Liver (tissue), 9 donors: ENCODE measurements around the gene DCTN3. TPM values are rescaled to one million over a fixed set of nuclear protein-coding genes. Genes with fewer than 3 reads are reported as not detected.
A peak's percentile ranks its signal among the peaks of the same experiment; 100 is the strongest.

Experiments used
- DNase-seq: peaks from one replicate; pipeline ENCODE4 v3.0.0-alpha.2; 2017; ENCODE audit warnings: low spot score
- H3K27ac ChIP-seq, 2 donors: one replicate each; pipeline ENCODE4 v1.7.0; 2013; ENCODE audit warnings: inconsistent platforms in 2 of 2, low read length in 2 of 2, control low read depth in 1 of 2, low read depth in 1 of 2, mild to moderate bottlenecking in 1 of 2
- H3K27me3 ChIP-seq, 4 donors: one replicate each; pipeline versions ENCODE4 v1.6.1 to v1.7.0; 2013; ENCODE audit warnings: low read length in 3 of 4, inconsistent platforms in 1 of 4, mild to moderate bottlenecking in 1 of 4, moderate library complexity in 1 of 4; ENCODE audit not compliant: control insufficient read depth in 4 of 4, insufficient read depth in 4 of 4
- H3K36me3 ChIP-seq, 4 donors: one replicate each; pipeline versions ENCODE4 v1.6.1 to v1.7.0; 2013; ENCODE audit warnings: low read length in 3 of 4, mild to moderate bottlenecking in 3 of 4, low read depth in 1 of 4, moderate library complexity in 1 of 4; ENCODE audit not compliant: control insufficient read depth in 4 of 4, insufficient read depth in 3 of 4
- H3K4me1 ChIP-seq, 4 donors: one replicate each; pipeline versions ENCODE4 v1.6.1 to v1.7.0; 2013; ENCODE audit warnings: low read length in 3 of 4, mild to moderate bottlenecking in 3 of 4, moderate library complexity in 1 of 4; ENCODE audit not compliant: control insufficient read depth in 4 of 4, insufficient read depth in 4 of 4
- H3K4me3 ChIP-seq, 3 donors: one replicate each; pipeline versions ENCODE4 v1.6.1 to v1.7.0; 2013; ENCODE audit warnings: low read length in 3 of 3, control low read depth in 1 of 3, low read depth in 1 of 3, mild to moderate bottlenecking in 1 of 3
- H3K9ac ChIP-seq, 2 donors: one replicate each; pipeline ENCODE4 v1.7.0; 2013; ENCODE audit warnings: low read length in 2 of 2, mild to moderate bottlenecking in 2 of 2, moderate library complexity in 2 of 2, control low read depth in 1 of 2, low read depth in 1 of 2
- H3K9me3 ChIP-seq, 4 donors: one replicate each; pipeline versions ENCODE4 v1.6.1 to v1.7.0; 2013; ENCODE audit warnings: low read length in 3 of 4; ENCODE audit not compliant: control insufficient read depth in 4 of 4
- CTCF ChIP-seq: fragments of 150-350 bp; IDR thresholded peaks from 2 replicates; pipeline ENCODE4 v1.5.1; 2017; ENCODE audit warnings: improper control_type of control experiment, low read depth, low read length; ENCODE audit not compliant: missing input control
- EGR1 ChIP-seq, 2 donors: IDR thresholded peaks; 2 replicates each; pipeline ENCODE4 v1.6.1; 2016 to 2018; ENCODE audit warnings: antibody characterized with exemption in 2 of 2, low read depth in 2 of 2
- FOXA1 ChIP-seq: IDR thresholded peaks from 2 replicates; pipeline ENCODE4 v1.6.1; 2016; ENCODE audit warnings: antibody characterized with exemption
- FOXA2 ChIP-seq: IDR thresholded peaks from 2 replicates; pipeline ENCODE4 v1.6.1; 2016; ENCODE audit warnings: antibody characterized with exemption
- GABPA ChIP-seq, 2 donors: IDR thresholded peaks in 1 of 2; conservative IDR thresholded peaks in 1 of 2; 2 replicates each; pipeline ENCODE4 v1.6.1; 2016; ENCODE audit warnings: antibody characterized with exemption in 2 of 2, mild to moderate bottlenecking in 1 of 2, moderate library complexity in 1 of 2
- HNF4A ChIP-seq, 2 donors: conservative IDR thresholded peaks; 2 replicates each; pipeline ENCODE4 v1.6.1; 2016; ENCODE audit warnings: antibody characterized with exemption in 2 of 2, mild to moderate bottlenecking in 2 of 2
- NR2F2 ChIP-seq: IDR thresholded peaks from 2 replicates; pipeline ENCODE4 v1.6.1; 2016; ENCODE audit warnings: antibody characterized with exemption
- RAD21 ChIP-seq, 2 donors: IDR thresholded peaks; 2 replicates each; pipeline ENCODE4 v1.6.1; 2016; ENCODE audit warnings: antibody characterized with exemption in 2 of 2, mild to moderate bottlenecking in 2 of 2
- REST ChIP-seq: IDR thresholded peaks from 2 replicates; pipeline ENCODE4 v1.6.1; 2016; ENCODE audit warnings: antibody characterized with exemption, mild to moderate bottlenecking
- RXRA ChIP-seq, 2 donors: IDR thresholded peaks; 2 replicates each; pipeline ENCODE4 v1.6.1; 2017 to 2018; ENCODE audit warnings: antibody characterized with exemption in 2 of 2, mild to moderate bottlenecking in 1 of 2
- SP1 ChIP-seq: IDR thresholded peaks from 2 replicates; pipeline ENCODE4 v1.6.1; 2018; ENCODE audit warnings: antibody characterized with exemption, mild to moderate bottlenecking
- YY1 ChIP-seq: IDR thresholded peaks from 2 replicates; pipeline ENCODE4 v1.6.1; 2016; ENCODE audit warnings: antibody characterized with exemption, mild to moderate bottlenecking
- ZBTB33 ChIP-seq: IDR thresholded peaks from 2 replicates; pipeline ENCODE4 v1.6.1; 2016; ENCODE audit warnings: antibody characterized with exemption
- WGBS: extraction: QIAGEN DNeasy Blood & Tissue Kit; methylation state at CpG from one replicate; pipeline ENCODE4 v1.1.7; 2013; 5-methylcytosine and 5-hydroxymethylcytosine counted together
- polyA plus RNA-seq, 2 donors: library from polyadenylated mRNA; stranded (reverse) in 1 of 2; unstranded in 1 of 2; fragments of 200-250 nt in 1 of 2; fragments of >200 nt in 1 of 2; fragmentation: Nextera tagmentation in 1 of 2; extraction: Ambion mirVana in 1 of 2; gene quantifications; one replicate each; pipeline versions ENCODE4 v1.2.1 to v1.2.3, GENCODE V29; 2013 to 2015
- total RNA-seq, 2 donors: library from RNA; depleted of rRNA; stranded (reverse); fragments of >200 nt; gene quantifications; one replicate each; pipeline ENCODE4 v1.2.3, GENCODE V29; 2014
- donor health status: healthy.
- donor health status: healthy.
- donor health status: healthy.
- donor health status: healthy.
- donor health status: healthy.

The DCTN3 gene
- total and polyA plus RNA-seq, 4 donors: 24.9 to 51.9 (median 46.7) TPM

GRCh38 chr9:34591917-34592866 is 28.1 kb downstream of the DCTN3 start:
- Histone ChIP-seq H3K9me3 (no peaks in the 10 kb centered on the region), H3K36me3 (no peaks in the 10 kb centered on the region), H3K27me3 (peaks cover 0 to 2% (median 0%) of the 10 kb centered on the region in 4 donors), H3K9ac (no peak overlapping the region), H3K4me1 (peaks cover 22 to 65% (median 50%) of the 10 kb centered on the region in 4 donors), H3K4me3 (no peak overlapping the region), H3K27ac (peak overlapping the region; percentile 39 to 66)
- 37% methylated on average over 16 of the region's 16 CpGs for WGBS
- TF ChIP-seq RXRA (IDR thresholded peaks at IDR 0.05): no peak
- TF ChIP-seq FOXA2: no peak
- no peak for TF ChIP-seq CTCF
- TF ChIP-seq RAD21 (IDR thresholded peaks at IDR 0.05): peak in 1 of 2 donors; percentile 3
- TF ChIP-seq YY1: no peak
- TF ChIP-seq GABPA (IDR thresholded peaks at IDR 0.05 in 1 of 2, conservative IDR thresholded peaks at IDR 0.05 in 1 of 2): no peak
- no peak for TF ChIP-seq NR2F2
- TF ChIP-seq ZBTB33: no peak
- DNase-seq: no peak

- Histone ChIP-seq H3K36me3 (no peaks in the 10 kb centered on the region), H3K27ac (peak overlapping the region; percentile 21 to 81), H3K4me3 (peak overlapping the region; percentile 28 to 31 (median 30)), H3K9me3 (no peaks in the 10 kb centered on the region), H3K4me1 (peaks cover 22 to 65% (median 50%) of the 10 kb centered on the region in 4 donors), H3K9ac (no peak overlapping the region), H3K27me3 (peaks cover 0 to 2% (median 0%) of the 10 kb centered on the region in 4 donors)
- 8% methylated on average over 60 of the region's 60 CpGs for WGBS
- peak; percentile 87 for DNase-seq
- TF ChIP-seq FOXA1: no peak
- peak; percentile 29 for TF ChIP-seq SP1
- TF ChIP-seq REST: no peak
- peak in 1 of 2 donors; percentile 43 for TF ChIP-seq HNF4A (conservative IDR thresholded peaks at IDR 0.05)
- no peak for TF ChIP-seq EGR1 (IDR thresholded peaks at IDR 0.05; ENCODE audit: low read depth in 2 of 2)
- TF ChIP-seq RXRA (IDR thresholded peaks at IDR 0.05): peak; percentile 26 to 56
- peak; percentile 93 for TF ChIP-seq CTCF
- no peak for TF ChIP-seq FOXA2
- TF ChIP-seq YY1: no peak
- TF ChIP-seq RAD21 (IDR thresholded peaks at IDR 0.05): peak; percentile 92 to 96
- TF ChIP-seq ZBTB33: no peak
These were observed 28.9 kb downstream of the DCTN3 start for GRCh38 chr9:34591248-34591916.
